HEK293 (cell line): ENCODE results near the gene AGO1.
A peak's percentile ranks its signal among the peaks of the same experiment; 100 is the strongest.

Experiments used
- HOXC10 ChIP-seq: sonication (generic); formaldehyde crosslinking; IDR thresholded peaks from 2 replicates; pipeline ENCODE4 v1.8.1; 2023; ENCODE audit warnings: mild to moderate bottlenecking, missing genetic modification reagents
- KLF17 ChIP-seq: fragments of 450-650 bp; formaldehyde crosslinking; IDR thresholded peaks from 2 replicates; pipeline ENCODE4 v1.5.1; 2016; ENCODE audit warnings: missing biosample characterization, missing genetic modification characterization
- MYNN ChIP-seq: fragments of 450-650 bp; formaldehyde crosslinking; IDR thresholded peaks from 2 replicates; pipeline ENCODE4 v1.5.1; 2016; ENCODE audit warnings: missing biosample characterization, missing genetic modification characterization, borderline replicate concordance
- PRDM1 ChIP-seq: fragments of 450-650 bp; formaldehyde crosslinking; IDR thresholded peaks from 2 replicates; pipeline ENCODE4; 2016; ENCODE audit warnings: missing biosample characterization, missing genetic modification characterization
- PRDM4 ChIP-seq: fragments of 450-650 bp; formaldehyde crosslinking; IDR thresholded peaks from 2 replicates; pipeline ENCODE4 v1.5.1; 2017; ENCODE audit warnings: missing biosample characterization, missing genetic modification characterization
- SCRT2 ChIP-seq: fragments of 450-650 bp; formaldehyde crosslinking; IDR thresholded peaks from 2 replicates; pipeline ENCODE4 v1.5.1; 2016; ENCODE audit warnings: missing biosample characterization, missing genetic modification characterization
- TSHZ1 ChIP-seq: fragments of 450-650 bp; formaldehyde crosslinking; IDR thresholded peaks from 2 replicates; pipeline ENCODE4 v1.5.1; 2016; ENCODE audit warnings: missing biosample characterization, missing genetic modification characterization, borderline replicate concordance
- WT1 ChIP-seq: fragments of 450-650 bp; formaldehyde crosslinking; IDR thresholded peaks from 2 replicates; pipeline ENCODE4 v1.5.1; 2016; ENCODE audit warnings: missing biosample characterization, missing genetic modification characterization
- ZBTB48 ChIP-seq: fragments of 450-650 bp; formaldehyde crosslinking; IDR thresholded peaks from 2 replicates; pipeline ENCODE4 v1.5.1; 2016; ENCODE audit warnings: missing biosample characterization, missing genetic modification characterization
- ZFP37 ChIP-seq: fragments of 450-650 bp; formaldehyde crosslinking; IDR thresholded peaks from 2 replicates; pipeline ENCODE4 v1.5.1; 2016; ENCODE audit warnings: missing biosample characterization, missing genetic modification characterization
- ZNF248 ChIP-seq: fragments of 450-650 bp; formaldehyde crosslinking; IDR thresholded peaks from 2 replicates; pipeline ENCODE4 v1.5.1; 2017; ENCODE audit warnings: missing biosample characterization, missing genetic modification characterization
- ZNF398 ChIP-seq: fragments of 450-650 bp; formaldehyde crosslinking; IDR thresholded peaks from 2 replicates; pipeline ENCODE4 v1.5.1; 2017; ENCODE audit warnings: missing biosample characterization, missing genetic modification characterization
- ZNF404 ChIP-seq: fragments of 450-650 bp; formaldehyde crosslinking; IDR thresholded peaks from 2 replicates; pipeline ENCODE4 v1.5.1; 2017; ENCODE audit warnings: missing biosample characterization, missing genetic modification characterization
- ZNF600 ChIP-seq: fragments of 450-650 bp; formaldehyde crosslinking; IDR thresholded peaks from 2 replicates; pipeline ENCODE4 v1.5.1; 2016; ENCODE audit warnings: missing biosample characterization, missing genetic modification characterization
- ZNF660 ChIP-seq: fragments of 450-650 bp; IDR thresholded peaks from 2 replicates; pipeline ENCODE4 v1.5.1; 2018; ENCODE audit warnings: missing biosample characterization, mild to moderate bottlenecking, missing genetic modification characterization
- ZNF701 ChIP-seq: fragments of 450-650 bp; formaldehyde crosslinking; IDR thresholded peaks from 2 replicates; pipeline ENCODE4 v1.5.1; 2016; ENCODE audit warnings: missing biosample characterization, missing genetic modification characterization
- ZNF76 ChIP-seq: fragments of 450-650 bp; formaldehyde crosslinking; IDR thresholded peaks from 2 replicates; pipeline ENCODE4; 2016; ENCODE audit warnings: low read depth, missing biosample characterization, missing genetic modification characterization, borderline replicate concordance
- ZSCAN23 ChIP-seq: fragments of 450-650 bp; formaldehyde crosslinking; IDR thresholded peaks from 2 replicates; pipeline ENCODE4 v1.5.1; 2016; ENCODE audit warnings: missing biosample characterization, missing genetic modification characterization
- ZXDB ChIP-seq: fragments of 450-650 bp; formaldehyde crosslinking; IDR thresholded peaks from 2 replicates; pipeline ENCODE4 v1.5.1; 2016; ENCODE audit warnings: missing biosample characterization, missing genetic modification characterization
- TF ChIP-seq, protein P1 (sequence below): fragments of 450-650 bp; formaldehyde crosslinking; IDR thresholded peaks from 2 replicates; pipeline ENCODE4 v1.5.1; 2016; ENCODE audit warnings: missing biosample characterization, missing genetic modification characterization
- TF ChIP-seq, protein P2 (sequence below): fragments of 450-650 bp; formaldehyde crosslinking; IDR thresholded peaks from 2 replicates; pipeline ENCODE4 v1.5.1; 2016; ENCODE audit warnings: missing biosample characterization, missing genetic modification characterization
- TF ChIP-seq, protein P3 (sequence below): fragments of 450-650 bp; formaldehyde crosslinking; IDR thresholded peaks from 2 replicates; pipeline ENCODE4 v1.5.1; 2016; ENCODE audit warnings: missing biosample characterization, missing genetic modification characterization
- TF ChIP-seq, protein P4 (sequence below): IDR thresholded peaks from 2 replicates; pipeline ENCODE4 v1.6.1; 2011; ENCODE audit warnings: mild to moderate bottlenecking, low read depth, low read length, borderline replicate concordance

Gene AGO1

GRCh38 chr1:35883635-35884101 lies 659 bp downstream of the AGO1 start (continued):
- no peak for TF ChIP-seq SCRT2 (tag by site-specific recombination)
- 0 out of 2 replicates have a peak, but pooled peaks have one; percentile 28 for TF ChIP-seq ZFP37 (tag by site-specific recombination)
- TF ChIP-seq ZNF600 (tag by site-specific recombination): no peak; the same call in 1 of the 2 replicates
- TF ChIP-seq, protein P1, sequence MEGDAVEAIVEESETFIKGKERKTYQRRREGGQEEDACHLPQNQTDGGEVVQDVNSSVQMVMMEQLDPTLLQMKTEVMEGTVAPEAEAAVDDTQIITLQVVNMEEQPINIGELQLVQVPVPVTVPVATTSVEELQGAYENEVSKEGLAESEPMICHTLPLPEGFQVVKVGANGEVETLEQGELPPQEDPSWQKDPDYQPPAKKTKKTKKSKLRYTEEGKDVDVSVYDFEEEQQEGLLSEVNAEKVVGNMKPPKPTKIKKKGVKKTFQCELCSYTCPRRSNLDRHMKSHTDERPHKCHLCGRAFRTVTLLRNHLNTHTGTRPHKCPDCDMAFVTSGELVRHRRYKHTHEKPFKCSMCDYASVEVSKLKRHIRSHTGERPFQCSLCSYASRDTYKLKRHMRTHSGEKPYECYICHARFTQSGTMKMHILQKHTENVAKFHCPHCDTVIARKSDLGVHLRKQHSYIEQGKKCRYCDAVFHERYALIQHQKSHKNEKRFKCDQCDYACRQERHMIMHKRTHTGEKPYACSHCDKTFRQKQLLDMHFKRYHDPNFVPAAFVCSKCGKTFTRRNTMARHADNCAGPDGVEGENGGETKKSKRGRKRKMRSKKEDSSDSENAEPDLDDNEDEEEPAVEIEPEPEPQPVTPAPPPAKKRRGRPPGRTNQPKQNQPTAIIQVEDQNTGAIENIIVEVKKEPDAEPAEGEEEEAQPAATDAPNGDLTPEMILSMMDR: no peak
- no peak for TF ChIP-seq ZNF398 (tag by site-specific recombination)
- no peak for TF ChIP-seq HOXC10 (CRISPR knock-in tag)
- TF ChIP-seq PRDM1 (tag by site-specific recombination): no peak
- TF ChIP-seq ZNF701 (tag by site-specific recombination): no peak
- TF ChIP-seq ZNF248 (tag by site-specific recombination): no peak
- no peak for TF ChIP-seq ZNF404 (tag by site-specific recombination)
- TF ChIP-seq PRDM4 (tag by site-specific recombination): no peak
- TF ChIP-seq, protein P2, sequence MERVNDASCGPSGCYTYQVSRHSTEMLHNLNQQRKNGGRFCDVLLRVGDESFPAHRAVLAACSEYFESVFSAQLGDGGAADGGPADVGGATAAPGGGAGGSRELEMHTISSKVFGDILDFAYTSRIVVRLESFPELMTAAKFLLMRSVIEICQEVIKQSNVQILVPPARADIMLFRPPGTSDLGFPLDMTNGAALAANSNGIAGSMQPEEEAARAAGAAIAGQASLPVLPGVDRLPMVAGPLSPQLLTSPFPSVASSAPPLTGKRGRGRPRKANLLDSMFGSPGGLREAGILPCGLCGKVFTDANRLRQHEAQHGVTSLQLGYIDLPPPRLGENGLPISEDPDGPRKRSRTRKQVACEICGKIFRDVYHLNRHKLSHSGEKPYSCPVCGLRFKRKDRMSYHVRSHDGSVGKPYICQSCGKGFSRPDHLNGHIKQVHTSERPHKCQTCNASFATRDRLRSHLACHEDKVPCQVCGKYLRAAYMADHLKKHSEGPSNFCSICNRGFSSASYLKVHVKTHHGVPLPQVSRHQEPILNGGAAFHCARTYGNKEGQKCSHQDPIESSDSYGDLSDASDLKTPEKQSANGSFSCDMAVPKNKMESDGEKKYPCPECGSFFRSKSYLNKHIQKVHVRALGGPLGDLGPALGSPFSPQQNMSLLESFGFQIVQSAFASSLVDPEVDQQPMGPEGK (tag by site-specific recombination): peak; percentile 95
- no peak for TF ChIP-seq KLF17 (tag by site-specific recombination)
- no peak for TF ChIP-seq ZNF76 (tag by site-specific recombination)
- TF ChIP-seq, protein P3, sequence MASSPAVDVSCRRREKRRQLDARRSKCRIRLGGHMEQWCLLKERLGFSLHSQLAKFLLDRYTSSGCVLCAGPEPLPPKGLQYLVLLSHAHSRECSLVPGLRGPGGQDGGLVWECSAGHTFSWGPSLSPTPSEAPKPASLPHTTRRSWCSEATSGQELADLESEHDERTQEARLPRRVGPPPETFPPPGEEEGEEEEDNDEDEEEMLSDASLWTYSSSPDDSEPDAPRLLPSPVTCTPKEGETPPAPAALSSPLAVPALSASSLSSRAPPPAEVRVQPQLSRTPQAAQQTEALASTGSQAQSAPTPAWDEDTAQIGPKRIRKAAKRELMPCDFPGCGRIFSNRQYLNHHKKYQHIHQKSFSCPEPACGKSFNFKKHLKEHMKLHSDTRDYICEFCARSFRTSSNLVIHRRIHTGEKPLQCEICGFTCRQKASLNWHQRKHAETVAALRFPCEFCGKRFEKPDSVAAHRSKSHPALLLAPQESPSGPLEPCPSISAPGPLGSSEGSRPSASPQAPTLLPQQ (tag by site-specific recombination): 0 out of 2 replicates have a peak, but pooled peaks have one; percentile 14
- TF ChIP-seq ZBTB48 (tag by site-specific recombination): no peak
- TF ChIP-seq WT1: no peak
- TF ChIP-seq, protein P4, sequence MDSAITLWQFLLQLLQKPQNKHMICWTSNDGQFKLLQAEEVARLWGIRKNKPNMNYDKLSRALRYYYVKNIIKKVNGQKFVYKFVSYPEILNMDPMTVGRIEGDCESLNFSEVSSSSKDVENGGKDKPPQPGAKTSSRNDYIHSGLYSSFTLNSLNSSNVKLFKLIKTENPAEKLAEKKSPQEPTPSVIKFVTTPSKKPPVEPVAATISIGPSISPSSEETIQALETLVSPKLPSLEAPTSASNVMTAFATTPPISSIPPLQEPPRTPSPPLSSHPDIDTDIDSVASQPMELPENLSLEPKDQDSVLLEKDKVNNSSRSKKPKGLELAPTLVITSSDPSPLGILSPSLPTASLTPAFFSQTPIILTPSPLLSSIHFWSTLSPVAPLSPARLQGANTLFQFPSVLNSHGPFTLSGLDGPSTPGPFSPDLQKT: no peak
- TF ChIP-seq TSHZ1: no peak; the same call in 1 of the 2 replicates
- no peak for TF ChIP-seq ZNF660 (tag by site-specific recombination)
- 0 out of 2 replicates have a peak, but pooled peaks have one; percentile 8 for TF ChIP-seq ZXDB (tag by site-specific recombination)
- no peak for TF ChIP-seq ZSCAN23
- no peak for TF ChIP-seq MYNN (tag by site-specific recombination)
